Measurements from ENCODE around the gene KIF13A. TPM values are rescaled to one million over a fixed set of nuclear protein-coding genes. Genes with fewer than 3 reads are reported as not detected.
"Not testable (repeated sequence)": the region's sequence is repeated elsewhere in the genome, so short reads cannot be mapped to it uniquely, and the experiment has no call there.

Gene KIF13A
- total and polyA plus RNA-seq, 2 experiments from 2014 or later, result 8.4 to 28.2 TPM

- peaks cover 35% of the 10 kb centered on the region for H3K4me1 Mint-ChIP-seq
- not testable (repeated sequence) for H3K4me2 ChIP-seq; H3K9me2 ChIP-seq (ENCODE audit: insufficient read depth); H2AFZ ChIP-seq; H3K27ac ChIP-seq (ENCODE audit: low read depth); H3K27me3 Mint-ChIP-seq (ENCODE audit: insufficient read depth, low read depth, poor library complexity); H3K4me3 ChIP-seq; H3K36me3 Mint-ChIP-seq (ENCODE audit: low read depth); H3K4me3 Mint-ChIP-seq; H3K9me3 Mint-ChIP-seq; H3K36me3 ChIP-seq (ENCODE audit: insufficient read depth); ATAC-seq; H4K20me1 ChIP-seq (replicated peaks; ENCODE audit: insufficient read depth); DNase-seq (ENCODE audit: low spot score); H3K27me3 ChIP-seq (ENCODE audit: insufficient read depth); H3K27ac Mint-ChIP-seq; H3F3A ChIP-seq (replicated peaks; ENCODE audit: low read depth)
- Histone ChIP-seq H3K4me1 (ENCODE audit: insufficient read depth) (peaks cover 40% of the 10 kb centered on the region), H3K79me2 (replicated peaks; ENCODE audit: insufficient read depth) (peaks cover 75% of the 10 kb centered on the region)
These were observed 75.8 kb downstream of the KIF13A start for GRCh38 chr6:17911656-17912055.

- no peak overlapping the region for H3K27ac ChIP-seq (ENCODE audit: low read depth)
- H3K9me2 ChIP-seq (ENCODE audit: insufficient read depth), result no peaks in the 10 kb centered on the region
- H3K36me3 Mint-ChIP-seq (ENCODE audit: low read depth), result peaks cover 2% of the 10 kb centered on the region; the same call in 1 of the 3 replicates
- no peak overlapping the region for H3K4me3 Mint-ChIP-seq
- no peaks in the 10 kb centered on the region for H3K9me3 Mint-ChIP-seq
- H3K79me2 ChIP-seq (replicated peaks; ENCODE audit: insufficient read depth), result peaks cover 70% of the 10 kb centered on the region
- 0 out of 2 replicates have a peak, but pooled peaks cover 4% of the 10 kb centered on the region for H3F3A ChIP-seq (replicated peaks; ENCODE audit: low read depth)
- peaks cover 2% of the 10 kb centered on the region for H3K27me3 Mint-ChIP-seq (ENCODE audit: insufficient read depth, low read depth, poor library complexity)
- ATAC-seq, result no peak
- no peak overlapping the region for H2AFZ ChIP-seq
- H3K27ac Mint-ChIP-seq, result no peak overlapping the region
- no peak overlapping the region for H3K4me2 ChIP-seq
- H4K20me1 ChIP-seq (replicated peaks; ENCODE audit: insufficient read depth), result 0 out of 2 replicates have a peak, but pooled peaks cover 2% of the 10 kb centered on the region
- no peaks in the 10 kb centered on the region for H3K27me3 ChIP-seq (ENCODE audit: insufficient read depth)
- H3K4me1 Mint-ChIP-seq, result peaks cover 39% of the 10 kb centered on the region
- no peak overlapping the region for H3K4me3 ChIP-seq
- peaks cover 40% of the 10 kb centered on the region for H3K4me1 ChIP-seq (ENCODE audit: insufficient read depth)
- no peak for DNase-seq (ENCODE audit: low spot score)
- no peaks in the 10 kb centered on the region for H3K36me3 ChIP-seq (ENCODE audit: insufficient read depth)
- TF ChIP-seq ZNF462 (CRISPR knock-in tag; IDR thresholded peaks at IDR 0.05) (no peak), ETS1 (IDR thresholded peaks at IDR 0.05) (no peak), REST (IDR thresholded peaks at IDR 0.05; ENCODE audit: unreplicated experiment) (no peak), POLR2AphosphoS5 (IDR thresholded peaks at IDR 0.05; ENCODE audit: low read depth) (no peak), STAT1 (IDR thresholded peaks at IDR 0.05; ENCODE audit: unreplicated experiment) (no peak), NANOG (IDR thresholded peaks at IDR 0.05; ENCODE audit: borderline replicate concordance) (no peak), CTCF (conservative IDR thresholded peaks at IDR 0.05; ENCODE audit: low read depth in 2 of 2) (no peak), ZNF114 (CRISPR knock-in tag; IDR thresholded peaks at IDR 0.05) (no peak), EZH2phosphoT487 (IDR thresholded peaks at IDR 0.05; ENCODE audit: unreplicated experiment) (no peak), ZNF331 (CRISPR knock-in tag; IDR thresholded peaks at IDR 0.05; ENCODE audit: low read depth) (no peak)
These were observed 77.2 kb downstream of the KIF13A start for GRCh38 chr6:17910189-17910588.

Data from GM23338 (cell line).